NT2/D1 (cell line): Measurements from ENCODE around the gene LPGAT1.

Experiments
- DNase-seq: peaks from one replicate; pipeline ENCODE4 v3.0.0-alpha.2; 2011; ENCODE audit warnings: low read depth, low spot score
- H3K27me3 ChIP-seq: 2 replicates; pipeline ENCODE4 v1.6.0; 2011; ENCODE audit warnings: mild to moderate bottlenecking; ENCODE audit not compliant: insufficient read length, insufficient read depth
- H3K36me3 ChIP-seq: 2 replicates; pipeline ENCODE4 v1.6.1; 2011; ENCODE audit warnings: mild to moderate bottlenecking, low read length, mixed read lengths; ENCODE audit not compliant: insufficient read depth, insufficient read length
- H3K4me1 ChIP-seq: 2 replicates; pipeline ENCODE4 v1.5.1; 2011; ENCODE audit not compliant: insufficient read depth, insufficient read length
- H3K4me3 ChIP-seq: 2 replicates; pipeline ENCODE4 v1.5.1; 2011; ENCODE audit warnings: low read depth; ENCODE audit not compliant: insufficient read length
- H3K9ac ChIP-seq: 2 replicates; pipeline ENCODE4 v1.6.0; 2011; ENCODE audit warnings: low read depth; ENCODE audit not compliant: insufficient read length
- H3K9me3 ChIP-seq: 2 replicates; pipeline ENCODE4 v1.5.1; 2011; ENCODE audit warnings: mild to moderate bottlenecking, low read length; ENCODE audit not compliant: insufficient read depth
- SUZ12 ChIP-seq: IDR thresholded peaks from 2 replicates; pipeline ENCODE4 v1.6.1; 2011; ENCODE audit not compliant: insufficient read length, insufficient read depth; ENCODE audit errors: extremely low read depth
- YY1 ChIP-seq: IDR thresholded peaks from 2 replicates; pipeline ENCODE4 v1.6.1; 2011; ENCODE audit not compliant: insufficient read length, insufficient read depth
- ZNF274 ChIP-seq: IDR thresholded peaks from 2 replicates; pipeline ENCODE4 v1.6.1; 2011; ENCODE audit warnings: mild to moderate bottlenecking, low read depth, low read length

LPGAT1 gene

GRCh38 chr1:211737115-211738035 lies 93.2 kb downstream of the LPGAT1 start:
- peaks cover 25% of the 10 kb centered on the region for H3K4me1 ChIP-seq
- no peak overlapping the region for H3K9ac ChIP-seq
- no peak overlapping the region for H3K4me3 ChIP-seq
- DNase-seq: no peak
- no peaks in the 10 kb centered on the region for H3K27me3 ChIP-seq
- TF ChIP-seq ZNF274 (no peak), SUZ12 (no peak), YY1 (no peak)
- no peaks in the 10 kb centered on the region for H3K36me3 ChIP-seq
- H3K9me3 ChIP-seq: no peaks in the 10 kb centered on the region

GRCh38 chr1:211736351-211736915 lies 94.1 kb downstream of the LPGAT1 start:
- peaks cover 25% of the 10 kb centered on the region for H3K4me1 ChIP-seq
- DNase-seq: no peak
- no peak overlapping the region for H3K4me3 ChIP-seq
- no peaks in the 10 kb centered on the region for H3K9me3 ChIP-seq
- H3K9ac ChIP-seq: no peak overlapping the region
- H3K27me3 ChIP-seq: no peaks in the 10 kb centered on the region
- TF ChIP-seq YY1 (no peak), ZNF274 (no peak), SUZ12 (no peak)
- H3K36me3 ChIP-seq: no peaks in the 10 kb centered on the region

- H3K27me3 ChIP-seq: no peaks in the 10 kb centered on the region
- peak; percentile 57 for DNase-seq
- no peaks in the 10 kb centered on the region for H3K36me3 ChIP-seq
- H3K4me3 ChIP-seq: no peak overlapping the region
- peaks cover 25% of the 10 kb centered on the region for H3K4me1 ChIP-seq
- no peaks in the 10 kb centered on the region for H3K9me3 ChIP-seq
- H3K9ac ChIP-seq: no peak overlapping the region
- TF ChIP-seq ZNF274 (no peak), YY1 (no peak)
Observed at GRCh38 chr1:211735208-211736170, 95.1 kb downstream of the LPGAT1 start.

- H3K4me1 ChIP-seq: peaks cover 25% of the 10 kb centered on the region
- H3K9me3 ChIP-seq: no peaks in the 10 kb centered on the region
- TF ChIP-seq SUZ12: no peak
- TF ChIP-seq ZNF274: no peak
- no peak for TF ChIP-seq YY1
- H3K27me3 ChIP-seq: no peaks in the 10 kb centered on the region
- no peak for DNase-seq
- no peak overlapping the region for H3K9ac ChIP-seq
- H3K36me3 ChIP-seq: no peaks in the 10 kb centered on the region
- no peak overlapping the region for H3K4me3 ChIP-seq
Observed at GRCh38 chr1:211734791-211735190, 95.8 kb downstream of the LPGAT1 start.

GRCh38 chr1:211734359-211734758 lies 96.2 kb downstream of the LPGAT1 start:
- Histone ChIP-seq H3K4me3 (no peak overlapping the region), H3K27me3 (no peaks in the 10 kb centered on the region)

GRCh38 chr1:211732293-211732980 lies 98.1 kb downstream of the LPGAT1 start:
- no peaks in the 10 kb centered on the region for H3K27me3 ChIP-seq
- no peak overlapping the region for H3K9ac ChIP-seq
- TF ChIP-seq YY1: no peak
- no peak for TF ChIP-seq ZNF274
- no peak for TF ChIP-seq SUZ12
- no peak for DNase-seq
- H3K4me3 ChIP-seq: no peak overlapping the region
- H3K36me3 ChIP-seq: no peaks in the 10 kb centered on the region
- H3K4me1 ChIP-seq: peaks cover 17% of the 10 kb centered on the region
- no peaks in the 10 kb centered on the region for H3K9me3 ChIP-seq

More at GRCh38 chr1:211734359-211734758, 96.2 kb downstream of the LPGAT1 start:
- Histone ChIP-seq H3K36me3 (no peaks in the 10 kb centered on the region), H3K4me1 (peaks cover 25% of the 10 kb centered on the region), H3K9me3 (no peaks in the 10 kb centered on the region), H3K9ac (no peak overlapping the region)
- TF ChIP-seq SUZ12 (no peak), YY1 (no peak), ZNF274 (no peak)
- no peak for DNase-seq
